Panc1 (cell line): ENCODE data around the gene CANT1. TPM values are rescaled to one million over a fixed set of nuclear protein-coding genes. Genes with fewer than 3 reads are reported as not detected.

Experiments used
- ATAC-seq: fragments of 200-7000 bp; cut with Tn5 transposase; 2 replicates; pipeline ENCODE4 v1.9.1; 2020; ENCODE audit warnings: mild to moderate bottlenecking, moderate library complexity
- BruUV-seq: library from RNA; stranded (reverse); fragments of 400-500 nt; replicated peaks from 2 replicates; lab custom pipeline; 2021; lab: Mats Ljungman, UMichigan
- CTCF ChIA-PET: fragments of 300-600 bp; sonication (Branson Sonifier 250); formaldehyde crosslinking; loops from one replicate; lab custom pipeline; 2022; ENCODE audit warnings: antibody characterized with exemption; lab: Charles Lee
- POLR2A ChIA-PET: fragments of 300-600 bp; sonication (Branson Sonifier 250); formaldehyde crosslinking; loops from one replicate; lab custom pipeline; 2022; ENCODE audit warnings: antibody characterized with exemption; lab: Charles Lee
- DNase-seq: peaks from one replicate; pipeline ENCODE4 v3.0.0-alpha.2; 2010; ENCODE audit warnings: low read depth, low spot score
- H3K27ac ChIP-seq: 2 replicates; pipeline ENCODE4 v1.5.1; 2011; ENCODE audit warnings: mild to moderate bottlenecking, low read length, inconsistent platforms
- H3K27me3 ChIP-seq: fragments of 200-500 bp; sonication (Bioruptor generic); 2 replicates; pipeline ENCODE4 v1.6.0; 2014; ENCODE audit warnings: low read length, inconsistent platforms; ENCODE audit not compliant: control insufficient read depth, insufficient read depth
- H3K36me3 ChIP-seq: fragments of 200-500 bp; sonication (Bioruptor generic); 2 replicates; pipeline ENCODE4 v1.5.1; 2014; ENCODE audit warnings: inconsistent platforms, mild to moderate bottlenecking, low read length, moderate library complexity; ENCODE audit not compliant: control insufficient read depth, insufficient read depth
- H3K4me1 ChIP-seq: 2 replicates; pipeline ENCODE4 v1.5.1; 2011; ENCODE audit warnings: inconsistent platforms, mild to moderate bottlenecking, low read length, moderate library complexity; ENCODE audit not compliant: control insufficient read depth, insufficient read depth
- H3K4me3 ChIP-seq, 2 experiments: 2 replicates each; pipeline ENCODE4 v1.5.1; 2011 to 2012; ENCODE audit warnings: low read depth in 2 of 2, low read length in 2 of 2, mild to moderate bottlenecking in 2 of 2, inconsistent platforms in 1 of 2, moderate library complexity in 1 of 2
- H3K9me3 ChIP-seq: fragments of 200-500 bp; sonication (Bioruptor generic); 2 replicates; pipeline ENCODE4 v1.5.1; 2014; ENCODE audit warnings: low read depth, mild to moderate bottlenecking, inconsistent platforms, low read length, moderate library complexity; ENCODE audit not compliant: control insufficient read depth, insufficient read depth
- CTCF ChIP-seq: fragments of 450-650 bp; IDR thresholded peaks from 2 replicates; pipeline ENCODE4 v1.5.1; 2017; ENCODE audit warnings: mild to moderate bottlenecking
- POLR2AphosphoS5 ChIP-seq: IDR thresholded peaks from 2 replicates; pipeline ENCODE4 v1.6.1; 2012; ENCODE audit warnings: mild to moderate bottlenecking, low read depth, low read length, moderate library complexity
- REST ChIP-seq, 2 experiments: IDR thresholded peaks; 2 replicates each; pipeline ENCODE4 v1.6.1; 2011 to 2012; ENCODE audit warnings: low read depth in 2 of 2, control low read depth in 1 of 2, low read length in 1 of 2, mild to moderate bottlenecking in 1 of 2, moderate library complexity in 1 of 2; ENCODE audit not compliant: insufficient read depth in 1 of 2
- SIN3A ChIP-seq: IDR thresholded peaks from 2 replicates; pipeline ENCODE4 v1.6.1; 2012; ENCODE audit warnings: low read depth, mild to moderate bottlenecking, low read length, moderate library complexity, borderline replicate concordance; ENCODE audit not compliant: insufficient read depth
- TCF7L2 ChIP-seq: IDR thresholded peaks from 2 replicates; pipeline ENCODE4 v1.6.1; 2011; ENCODE audit warnings: mild to moderate bottlenecking, low read depth, low read length, inconsistent platforms
- in situ Hi-C: cut with HindIII; loops from 2 replicates; pipeline ENCODE4 v1.10.0; 2016; ENCODE audit warnings: low sequenced_read_pairs, low pct_unique_long_range_greater_than_20kb
- intact Hi-C: fragments of 100-400 bp; cut with micrococcal nuclease; formaldehyde crosslinking; loops from one replicate; pipeline ENCODE4 v1.10.0; 2022; ENCODE audit not compliant: unreplicated experiment
- total RNA-seq: library from RNA; stranded (reverse); gene quantifications from one replicate; pipeline ENCODE4 v1.2.1, GENCODE V29; 2021; ENCODE audit not compliant: unreplicated experiment

The CANT1 gene
- total RNA-seq, 1 experiment from 2014 or later = 160 TPM

GRCh38 chr17:79028496-79029326 lies 19.1 kb upstream of the CANT1 start:
- in situ Hi-C loops = no loop called here
- ChIA-PET CTCF (interaction anchor here (0.6 to 1.2 kb wide), 4 partner anchors 10 to 58 kb away, joined by 3 to 5 read pairs (median 4); no protein-coding TSS in a partner anchor), POLR2A (no interaction called here)
- DNase-seq (no peak), ATAC-seq (no peak; the same call in 1 of the 2 replicates)
- H3K4me3 ChIP-seq = no peak overlapping the region
- peaks cover 21% of the 10 kb centered on the region for H3K4me1 ChIP-seq
- no peak overlapping the region for H3K27ac ChIP-seq
- TF ChIP-seq CTCF = no peak; the same call in 1 of the 2 replicates
- no peak for TF ChIP-seq POLR2AphosphoS5
- TF ChIP-seq SIN3A = no peak
- TF ChIP-seq REST (IDR thresholded peaks at IDR 0.05; ENCODE audit: insufficient read depth in 1 of 2, low read depth in 2 of 2, low read length in 1 of 2) = no peak
- TF ChIP-seq TCF7L2 = no peak
- H3K9me3 ChIP-seq = no peaks in the 10 kb centered on the region
- no peaks in the 10 kb centered on the region; the same call in 1 of the 2 replicates for H3K36me3 ChIP-seq
- intact Hi-C loops = no loop called here
- H3K27me3 ChIP-seq = peaks cover 17% of the 10 kb centered on the region
- BruUV-seq = no TSS peak

GRCh38 chr17:79027925-79028491 lies 18.4 kb upstream of the CANT1 start:
- no peak overlapping the region for H3K4me3 ChIP-seq
- ChIA-PET CTCF (interaction anchor here (0.7 to 1.2 kb wide), 3 partner anchors 13 to 59 kb away, joined by 3 to 5 read pairs (median 3); no protein-coding TSS in a partner anchor), POLR2A (no interaction called here)
- no TSS peak for BruUV-seq
- ATAC-seq = peak; percentile 52
- H3K4me1 ChIP-seq = peaks cover 21% of the 10 kb centered on the region
- intact Hi-C loops = no loop called here
- H3K9me3 ChIP-seq = no peaks in the 10 kb centered on the region
- in situ Hi-C loops = no loop called here
- DNase-seq = no peak
- H3K36me3 ChIP-seq = no peaks in the 10 kb centered on the region; the same call in 1 of the 2 replicates
- no peak overlapping the region for H3K27ac ChIP-seq
- no peak for TF ChIP-seq POLR2AphosphoS5
- TF ChIP-seq SIN3A = no peak
- no peak for TF ChIP-seq CTCF
- TF ChIP-seq REST (IDR thresholded peaks at IDR 0.05; ENCODE audit: insufficient read depth in 1 of 2, low read depth in 2 of 2, low read length in 1 of 2) = no peak
- peaks cover 24% of the 10 kb centered on the region for H3K27me3 ChIP-seq
